Activated CD8-positive, alpha-beta memory T cell treated with anti-CD3 and anti-CD28 coated beads for 24 hours (primary cell): ENCODE results near the gene CDC42BPA.
"Not testable (repeated sequence)": the region's sequence is repeated elsewhere in the genome, so short reads cannot be mapped to it uniquely, and the experiment has no call there.

Experiments used
- DNase-seq: peaks from one replicate; pipeline ENCODE4 v3.0.0-alpha.2; 2020

The CDC42BPA gene

GRCh38 chr1:226958300-226958699 lies 360.0 kb downstream of the CDC42BPA start:
- no peak for DNase-seq

GRCh38 chr1:226957714-226958113 lies 360.6 kb downstream of the CDC42BPA start:
- no peak for DNase-seq

- DNase-seq = no peak
These were observed 361.2 kb downstream of the CDC42BPA start for GRCh38 chr1:226956942-226957713.

GRCh38 chr1:226955857-226956256 lies 362.4 kb downstream of the CDC42BPA start:
- not testable (repeated sequence) for DNase-seq

GRCh38 chr1:226954777-226955176 lies 363.5 kb downstream of the CDC42BPA start:
- no peak for DNase-seq

- no peak for DNase-seq
These were observed 364.0 kb downstream of the CDC42BPA start for GRCh38 chr1:226954337-226954736.

- peak; percentile 49 for DNase-seq
These were observed 365.0 kb downstream of the CDC42BPA start for GRCh38 chr1:226953175-226953800.

- DNase-seq = peak; percentile 32
These were observed 366.2 kb downstream of the CDC42BPA start for GRCh38 chr1:226952118-226952441.

GRCh38 chr1:226951286-226952117 lies 366.8 kb downstream of the CDC42BPA start:
- no peak for DNase-seq

- no peak for DNase-seq
These were observed 367.4 kb downstream of the CDC42BPA start for GRCh38 chr1:226950871-226951270.

- no peak for DNase-seq
These were observed 368.0 kb downstream of the CDC42BPA start for GRCh38 chr1:226950316-226950715.

GRCh38 chr1:226949401-226949800 lies 368.9 kb downstream of the CDC42BPA start:
- DNase-seq = no peak

- no peak for DNase-seq
These were observed 369.3 kb downstream of the CDC42BPA start for GRCh38 chr1:226948996-226949395.

GRCh38 chr1:226948480-226948879 lies 369.8 kb downstream of the CDC42BPA start:
- no peak for DNase-seq

GRCh38 chr1:226948051-226948450 lies 370.2 kb downstream of the CDC42BPA start:
- DNase-seq = no peak

GRCh38 chr1:226946841-226947240 lies 371.5 kb downstream of the CDC42BPA start:
- no peak for DNase-seq

- DNase-seq = no peak
These were observed 372.0 kb downstream of the CDC42BPA start for GRCh38 chr1:226946285-226946684.

- DNase-seq = no peak
These were observed 372.4 kb downstream of the CDC42BPA start for GRCh38 chr1:226945858-226946245.

- no peak for DNase-seq
These were observed 373.0 kb downstream of the CDC42BPA start for GRCh38 chr1:226945106-226945857.

- DNase-seq = no peak
These were observed 374.4 kb downstream of the CDC42BPA start for GRCh38 chr1:226943927-226944326.

GRCh38 chr1:226943156-226943555 lies 375.1 kb downstream of the CDC42BPA start:
- DNase-seq = no peak

GRCh38 chr1:226942392-226942791 lies 375.9 kb downstream of the CDC42BPA start:
- DNase-seq = no peak

- DNase-seq = no peak
These were observed 377.6 kb downstream of the CDC42BPA start for GRCh38 chr1:226940806-226941067.
